ENCODE data around the gene ZNF562.
"Not testable (repeated sequence)": the region's sequence is repeated elsewhere in the genome, so short reads cannot be mapped to it uniquely, and the experiment has no call there.

Gene ZNF562

DNA sequence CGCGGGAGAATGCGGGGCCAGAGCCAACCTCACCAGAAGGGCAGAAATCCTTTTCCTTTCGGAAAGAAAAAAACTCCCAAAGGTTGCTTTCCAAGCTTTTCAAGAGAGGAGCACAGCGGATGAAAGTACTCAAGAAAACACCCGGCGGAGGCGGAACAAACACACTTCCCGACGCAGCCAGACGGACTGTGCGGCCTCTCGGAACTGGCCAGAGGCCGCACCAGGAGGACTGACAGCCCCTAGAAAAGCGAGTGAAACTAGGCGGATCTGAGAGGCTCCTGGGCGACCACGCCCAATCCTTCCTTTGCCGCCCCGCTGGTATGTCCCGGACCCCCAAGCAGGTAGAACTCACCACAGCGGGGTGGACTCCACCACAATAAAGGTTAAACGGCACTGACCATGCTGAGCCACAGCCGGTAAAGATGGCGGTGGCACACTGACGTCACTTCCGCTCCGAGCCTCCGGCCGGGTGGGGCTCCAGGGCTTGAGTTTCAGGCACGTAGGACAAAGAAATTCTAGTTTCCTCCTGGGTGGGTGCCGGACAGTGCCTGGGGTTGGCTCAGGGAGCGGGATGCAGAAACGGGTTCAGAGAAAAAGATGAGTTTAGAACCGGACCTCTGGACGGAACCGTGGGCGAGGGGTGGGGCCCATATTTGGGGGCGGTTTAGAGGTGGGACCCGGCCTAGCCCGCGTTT is at the start of gene ZNF562:
TSS of gene ZNF562 (minus strand) at position 438 of the 695 bp plus-strand sequence. CDS start 14,356 bp downstream, outside the sequence.
- peak; percentile 64 to 73 for DNase-seq (ENCODE audit: low read depth in 2 of 2)

DNA sequence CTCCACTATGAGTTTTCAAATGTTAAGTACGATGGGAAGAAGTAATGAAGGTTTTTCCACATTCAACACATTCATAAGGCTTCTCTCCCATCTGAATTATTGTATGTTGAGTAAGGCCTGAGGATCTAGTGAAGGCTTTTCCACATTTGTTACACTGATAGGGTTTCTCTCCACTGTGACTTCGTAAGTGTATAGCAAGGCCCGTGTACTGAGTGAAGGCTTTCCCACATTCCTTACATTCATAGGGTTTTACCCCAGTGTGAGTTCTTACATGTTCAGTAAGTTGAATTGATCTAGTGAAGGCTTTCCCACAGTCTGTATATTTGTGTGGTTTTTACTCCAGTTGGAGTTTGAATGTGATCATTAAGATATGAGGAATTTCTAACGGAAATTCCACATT is 49.3 kb upstream of the ZNF562 start:
- DNase-seq (ENCODE audit: low read depth in 2 of 2) = no peak

DNA sequence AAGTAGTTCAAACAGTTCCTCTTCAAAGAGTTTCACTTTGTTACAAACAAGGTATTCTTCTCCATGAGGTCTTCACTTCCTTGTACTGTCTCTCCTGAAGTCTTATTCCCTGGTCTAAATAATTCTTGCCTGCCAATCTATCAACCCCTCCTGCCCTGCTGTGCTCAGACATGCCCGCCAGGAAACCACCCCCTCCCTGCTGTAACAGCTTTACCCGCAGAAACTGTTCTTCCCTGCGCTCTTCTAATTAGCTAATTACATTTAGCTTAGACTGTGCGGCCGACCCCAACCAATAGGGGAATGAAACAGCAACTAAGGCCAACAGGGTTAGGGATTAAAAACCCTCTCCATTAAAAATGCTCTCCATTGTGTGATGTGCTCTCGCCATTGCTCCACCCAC is 47.0 kb upstream of the ZNF562 start:
- no peak for DNase-seq (ENCODE audit: low read depth in 2 of 2)

DNA sequence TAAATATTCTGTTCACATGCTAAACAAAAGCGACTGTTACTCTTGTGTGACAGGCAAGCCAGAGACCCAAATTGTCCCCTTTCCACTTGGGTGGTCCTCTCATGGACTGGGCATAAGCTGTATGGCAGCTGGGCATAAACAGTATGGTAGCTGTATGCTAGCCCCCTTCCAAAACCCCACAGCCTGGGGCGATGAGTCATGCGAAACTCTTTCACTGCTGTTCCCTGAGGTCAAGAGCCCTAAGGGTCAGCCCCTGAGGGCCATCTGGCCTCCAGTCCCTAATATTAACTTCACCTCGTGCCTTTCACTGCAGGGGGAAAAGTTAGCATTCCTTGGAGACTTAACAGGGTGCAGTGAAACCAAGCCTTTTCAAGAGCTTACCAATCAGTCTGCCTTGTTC is 45.6 kb upstream of the ZNF562 start:
- DNase-seq (ENCODE audit: low read depth in 2 of 2) = no peak

DNA sequence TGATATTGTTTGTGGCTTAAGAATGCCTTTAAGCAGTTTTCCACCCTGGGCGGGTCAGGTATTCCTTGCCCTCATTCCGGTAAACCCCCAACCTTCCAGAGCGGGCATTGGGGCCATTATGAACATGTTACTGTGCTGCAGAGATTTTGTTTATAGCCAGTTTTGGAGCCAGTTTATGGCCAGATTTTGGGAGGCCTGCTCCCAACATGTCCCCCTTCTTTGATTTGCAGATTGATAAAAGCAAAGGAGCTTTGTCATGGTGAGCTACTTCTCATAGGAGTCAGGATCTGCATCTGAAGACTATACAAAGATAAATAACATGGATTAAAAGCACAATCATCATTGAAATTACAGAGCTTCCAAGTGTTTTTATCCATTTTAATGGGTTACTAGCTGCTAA is 36.9 kb upstream of the ZNF562 start:
- no peak for DNase-seq (ENCODE audit: low read depth in 2 of 2)

DNA sequence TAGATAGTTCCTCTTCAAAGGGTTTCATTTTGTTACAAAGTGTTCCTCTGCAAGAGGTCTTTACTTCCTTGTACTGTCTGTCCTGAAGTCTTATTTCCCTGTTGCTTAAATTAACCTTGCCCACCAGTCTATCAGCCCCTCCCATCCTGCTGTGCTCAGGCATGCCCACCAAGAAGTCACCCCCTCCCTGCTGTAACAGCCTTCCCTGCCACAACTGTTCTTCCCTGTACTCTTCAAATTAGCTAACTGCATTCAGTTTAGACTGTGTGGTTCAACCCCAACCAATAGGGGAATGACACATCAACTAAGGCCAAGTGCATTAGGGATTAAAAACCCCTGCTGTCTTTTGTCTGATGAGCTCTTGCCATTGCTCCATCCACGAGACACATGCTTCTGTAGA is 34.4 kb upstream of the ZNF562 start:
- DNase-seq (ENCODE audit: low read depth in 2 of 2) = no peak

DNA sequence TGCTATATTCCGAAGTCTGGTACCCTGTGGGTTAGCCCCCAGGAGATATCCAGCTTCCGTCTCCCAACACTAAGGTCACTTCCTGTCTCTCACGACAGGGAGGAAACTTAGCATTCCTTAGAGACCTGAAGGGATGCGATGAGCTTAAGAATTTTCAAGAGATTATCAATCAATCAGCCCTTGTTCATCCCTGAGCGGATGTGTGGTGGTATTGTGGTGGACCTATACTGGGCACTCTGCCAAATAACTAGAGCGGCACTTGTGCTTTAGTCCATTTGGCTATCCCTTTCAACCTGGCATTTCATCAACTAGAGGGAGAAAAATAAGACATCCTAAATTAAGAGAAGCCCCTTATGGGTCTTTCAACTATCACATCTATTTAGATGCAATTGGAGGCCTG is 30.9 kb upstream of the ZNF562 start:
- no peak for DNase-seq (ENCODE audit: low read depth in 2 of 2)

DNA sequence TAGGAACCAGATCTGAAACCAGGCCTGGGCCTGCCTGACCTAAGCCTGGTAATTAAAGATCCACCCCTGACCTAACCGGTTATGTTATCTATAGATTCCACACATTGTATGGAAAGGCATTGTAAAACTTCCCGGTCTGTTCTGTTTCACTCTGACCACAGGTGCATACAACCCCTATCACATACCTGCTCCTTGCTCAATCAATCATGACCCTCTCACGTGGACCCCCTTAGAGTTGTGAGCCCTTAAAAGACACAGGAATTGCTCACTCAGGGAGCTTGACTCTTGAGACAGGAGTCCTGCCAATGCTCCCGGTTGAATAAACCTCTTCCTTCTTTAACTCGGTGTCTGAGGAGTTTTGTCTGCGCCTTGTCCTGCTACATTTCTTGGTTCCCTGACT is 27.3 kb upstream of the ZNF562 start:
- DNase-seq (ENCODE audit: low read depth in 2 of 2) = no peak

DNA sequence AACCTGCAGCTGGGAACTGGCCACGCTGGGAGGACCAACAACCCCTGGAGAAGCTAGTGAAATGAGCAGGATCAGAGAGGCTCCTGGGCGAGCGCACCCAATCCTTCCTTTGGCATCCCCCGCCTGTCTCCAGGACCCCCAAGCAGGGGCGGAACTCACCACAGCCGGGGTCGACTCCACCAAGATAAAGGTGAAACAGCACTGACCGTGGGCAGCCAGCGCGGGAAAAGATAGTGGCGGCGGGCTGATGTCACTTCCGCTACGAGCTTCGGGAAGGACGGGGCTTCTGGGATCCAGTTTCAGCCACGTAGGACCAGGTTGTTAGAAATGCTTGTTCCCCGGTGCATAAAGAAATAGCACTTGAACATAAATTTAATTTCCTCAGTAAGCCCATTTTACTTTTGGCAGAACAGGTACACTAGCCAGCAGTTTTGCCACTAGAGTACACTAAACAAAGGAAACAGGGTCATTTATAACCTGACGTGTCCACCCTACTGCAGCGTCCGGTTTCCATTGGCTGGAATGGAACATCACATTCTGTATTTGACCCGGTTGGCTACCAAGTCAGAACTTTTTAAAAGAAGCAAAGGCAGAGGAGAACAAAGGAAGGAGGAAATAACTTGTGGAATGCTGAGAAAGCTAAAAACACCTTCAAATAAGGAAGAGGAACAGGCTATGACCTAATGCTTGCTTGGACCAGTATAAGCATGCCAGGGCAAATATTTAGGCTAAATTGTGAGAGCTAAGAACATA is 25.5 kb upstream of the ZNF562 start:
- no peak for DNase-seq (ENCODE audit: low read depth in 2 of 2)

DNA sequence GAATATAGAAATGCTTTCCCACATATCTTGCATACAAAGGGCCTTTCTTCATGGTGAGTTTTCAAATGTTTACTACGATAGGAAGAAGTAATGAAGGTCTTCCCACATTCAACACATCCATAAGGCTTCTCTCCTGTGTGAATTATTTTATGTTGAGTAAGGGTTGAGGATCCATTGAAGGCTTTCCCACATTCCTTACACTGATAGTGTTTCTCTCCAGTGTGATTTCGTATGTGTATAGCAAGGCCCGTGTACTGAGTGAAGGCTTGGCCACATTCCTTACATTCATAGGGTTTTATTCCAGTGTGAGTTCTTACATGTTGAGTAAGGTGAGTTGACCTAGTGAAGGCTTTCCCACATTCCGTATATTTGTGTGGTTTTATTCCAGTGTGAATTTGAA is 15.4 kb upstream of the ZNF562 start:
- not testable (repeated sequence) for DNase-seq (ENCODE audit: low read depth in 2 of 2)

DNA sequence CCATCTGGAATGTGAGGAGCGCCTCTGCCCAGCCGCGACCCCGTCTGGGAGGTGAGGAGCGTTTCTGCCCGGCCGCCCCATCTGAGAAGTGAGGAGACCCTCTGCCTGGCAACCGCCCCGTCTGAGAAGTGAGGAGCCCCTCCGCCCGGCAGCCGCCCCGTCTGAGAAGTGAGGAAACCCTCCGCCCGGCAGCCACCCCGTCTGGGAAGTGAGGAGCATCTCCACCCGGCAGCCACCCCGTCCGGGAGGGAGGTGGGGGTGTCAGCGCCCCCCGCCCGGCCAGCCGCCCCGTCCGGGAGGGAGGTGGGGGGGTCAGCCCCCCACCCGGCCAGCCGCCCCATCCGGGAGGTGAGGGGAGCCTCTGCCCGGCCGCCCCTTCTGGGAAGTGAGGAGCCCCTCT is 5.1 kb upstream of the ZNF562 start:
- DNase-seq (ENCODE audit: low read depth in 2 of 2) = not testable (repeated sequence)

DNA sequence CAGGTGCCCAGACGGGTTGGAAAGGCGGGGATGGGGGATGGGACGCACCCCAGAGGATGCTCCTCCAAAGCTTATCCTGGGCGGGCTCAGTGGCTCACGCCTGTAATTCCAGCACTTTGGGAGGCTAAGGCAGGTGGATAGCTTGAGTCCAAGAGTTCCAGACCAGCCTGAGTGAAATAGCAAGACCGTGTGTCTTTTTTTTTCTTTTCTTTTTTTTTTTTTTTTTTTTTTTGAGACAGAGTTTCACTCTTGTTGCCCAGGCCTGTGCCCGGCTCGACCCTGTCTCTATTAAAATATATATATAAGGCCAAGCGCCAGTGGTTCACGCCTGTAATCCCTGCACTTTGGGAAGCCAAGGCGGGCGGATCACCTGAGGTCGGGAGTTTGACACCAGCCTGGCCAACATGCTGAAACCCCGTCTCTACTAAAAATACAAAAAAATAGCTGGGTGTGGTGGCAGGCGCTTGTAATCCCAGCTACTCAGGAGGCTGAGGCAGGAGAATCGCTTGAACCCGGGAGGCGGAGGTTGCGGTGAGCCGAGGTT is 530 bp upstream of the ZNF562 start:
- not testable (repeated sequence) for DNase-seq (ENCODE audit: low read depth in 2 of 2)

DNA sequence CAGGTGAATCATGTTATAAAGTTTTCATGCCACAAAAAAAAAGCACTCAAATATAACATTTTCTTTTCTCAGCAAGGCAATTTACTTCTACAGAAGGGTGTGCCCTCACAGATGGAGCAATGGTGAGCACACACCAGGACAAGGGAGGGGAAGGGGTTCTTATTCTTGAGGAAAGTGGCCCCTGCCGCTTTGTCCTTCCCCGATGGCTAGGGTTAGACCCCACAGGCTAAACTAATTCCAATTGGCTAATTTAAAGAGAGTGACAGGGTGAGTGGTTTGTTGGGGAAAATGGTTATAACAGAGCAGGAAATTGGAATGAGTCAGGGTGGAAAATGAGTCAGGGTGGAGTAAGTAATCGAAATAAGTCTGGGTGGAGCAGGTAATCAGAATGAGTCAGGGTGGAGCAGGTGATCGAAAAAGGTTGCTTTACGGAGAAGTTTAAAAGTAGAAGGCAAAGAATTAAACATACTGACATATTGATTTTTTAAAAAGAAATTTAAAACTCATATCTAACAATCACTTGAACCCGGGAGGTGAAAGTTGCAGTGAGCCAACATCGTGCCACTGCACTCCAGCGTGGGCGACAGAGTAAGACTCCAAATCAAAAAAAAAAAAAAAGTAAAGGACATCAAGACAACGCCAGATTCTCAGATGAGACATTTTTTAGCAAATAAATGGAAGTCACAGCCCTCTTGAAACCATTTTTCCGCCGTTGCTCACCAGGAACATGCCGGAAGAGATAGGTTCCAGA is 813 bp downstream of the ZNF562 start:
- peak in 1 of 2 donors; percentile 7 for DNase-seq (ENCODE audit: low read depth in 2 of 2)

DNA sequence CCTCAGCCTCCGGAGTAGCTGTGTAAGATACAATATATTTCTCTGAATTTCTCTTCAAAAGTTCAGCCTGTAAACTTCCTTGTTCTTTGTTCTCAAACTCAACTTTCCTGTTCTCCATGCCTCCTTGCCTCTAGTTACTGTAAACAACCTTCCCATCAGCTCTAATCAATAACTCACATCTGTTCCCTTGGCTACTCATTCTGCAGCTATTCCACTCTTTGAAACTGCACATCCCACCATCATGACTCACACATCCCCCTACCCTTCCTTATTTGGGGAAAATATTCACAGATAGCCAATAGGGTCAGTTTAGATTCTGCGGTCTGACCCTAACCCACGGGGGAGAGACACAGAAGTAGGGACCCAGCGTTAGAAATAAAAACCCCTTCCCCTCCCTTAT is 2.0 kb downstream of the ZNF562 start:
- no peak for DNase-seq (ENCODE audit: low read depth in 2 of 2)

DNA sequence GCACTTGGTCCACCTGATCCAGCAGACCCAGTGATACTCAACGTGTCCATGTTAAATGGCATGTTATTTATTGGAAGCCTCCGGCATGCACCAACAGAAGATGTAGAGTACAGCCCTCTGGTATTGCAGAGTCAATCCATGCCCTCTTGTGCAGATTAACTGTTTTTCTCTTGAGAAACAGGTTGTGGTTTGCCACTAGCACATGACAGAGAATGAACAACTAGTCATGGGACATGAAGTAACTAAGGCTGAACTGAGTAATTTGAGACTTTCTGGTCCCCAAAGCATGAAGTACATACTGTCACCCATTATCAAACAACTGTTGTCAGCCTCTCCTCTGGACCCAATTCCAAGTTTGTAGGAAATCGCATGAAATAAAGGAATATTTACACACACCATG is 3.2 kb downstream of the ZNF562 start:
- no peak for DNase-seq (ENCODE audit: low read depth in 2 of 2)

DNA sequence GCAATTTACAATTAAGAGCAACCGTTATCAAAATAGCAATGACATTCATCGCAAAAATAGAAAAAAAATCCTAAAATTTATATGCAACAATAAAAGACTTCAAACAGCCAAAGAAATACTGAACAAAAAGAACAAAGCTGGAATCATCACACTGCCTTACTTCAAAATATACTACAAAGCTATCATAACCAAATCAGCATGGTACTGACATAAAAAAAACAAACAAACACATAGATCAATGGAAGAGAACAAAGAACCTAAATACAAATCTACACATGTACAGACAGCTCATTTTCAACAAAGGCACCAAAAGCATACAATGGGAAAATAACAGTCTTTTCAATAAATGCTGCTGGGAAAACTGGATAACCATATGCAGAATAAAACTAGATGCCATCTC is 6.4 kb downstream of the ZNF562 start:
- no peak for DNase-seq (ENCODE audit: low read depth in 2 of 2)

DNA sequence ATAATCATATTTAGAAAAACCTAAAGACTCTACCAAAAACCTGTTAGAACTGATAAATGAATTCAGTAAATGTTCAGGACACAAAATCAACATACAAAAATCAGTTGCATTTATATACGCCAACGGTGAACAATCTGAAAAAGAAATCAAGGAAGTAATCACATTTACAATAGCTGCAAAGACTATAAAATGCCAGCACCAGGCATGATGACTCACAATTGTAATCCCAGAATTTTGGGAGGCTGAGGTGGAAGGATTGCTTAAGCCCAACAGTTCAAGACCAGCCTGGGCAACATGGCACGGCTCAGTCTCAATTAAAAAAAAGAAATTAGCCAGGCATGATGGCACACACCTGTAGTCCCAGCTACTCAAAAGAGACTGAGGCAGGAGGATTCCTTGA is 7.0 kb downstream of the ZNF562 start:
- DNase-seq (ENCODE audit: low read depth in 2 of 2) = no peak

DNA sequence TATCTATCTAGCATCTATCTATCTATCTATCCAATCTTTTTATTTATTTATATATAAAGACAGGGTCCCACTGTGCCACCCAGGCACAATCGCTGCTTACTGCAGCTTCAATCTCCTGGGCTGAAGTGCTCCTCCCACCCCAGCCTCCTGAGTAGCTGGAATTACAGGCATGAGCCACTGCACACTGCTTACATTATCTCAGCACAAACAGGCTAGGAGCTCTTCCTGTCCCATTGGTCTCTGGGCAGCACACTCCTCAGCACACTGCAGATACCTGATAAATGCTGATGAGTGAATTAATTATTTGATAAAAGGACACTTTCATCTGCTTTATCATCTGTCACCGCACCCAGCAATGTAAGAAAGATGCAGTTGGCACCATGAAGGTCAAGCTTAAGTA is 16.1 kb downstream of the ZNF562 start:
- no peak for DNase-seq (ENCODE audit: low read depth in 2 of 2)

DNA sequence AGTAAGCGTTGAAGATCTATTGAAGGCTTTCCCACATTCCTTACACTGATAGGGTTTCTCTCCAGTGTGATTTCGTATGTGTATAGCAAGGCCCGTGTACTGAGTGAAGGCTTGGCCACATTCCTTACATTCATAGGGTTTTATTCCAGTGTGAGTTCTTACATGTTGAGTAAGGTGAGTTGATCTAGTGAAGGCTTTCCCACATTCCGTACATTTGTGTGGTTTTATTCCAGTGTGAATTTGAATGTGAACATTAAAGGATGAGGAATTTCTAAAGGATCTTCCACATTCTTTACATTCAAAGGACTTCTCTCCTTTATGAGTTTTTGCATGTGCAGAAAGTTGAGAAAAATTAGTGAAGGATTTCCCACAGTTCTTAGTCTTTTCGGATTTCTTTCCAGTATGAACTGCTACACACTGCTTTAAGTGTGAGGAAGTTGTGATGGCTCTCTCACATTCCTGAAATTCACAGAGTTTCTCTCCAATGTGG is 21.8 kb downstream of the ZNF562 start:
- not testable (repeated sequence) for DNase-seq (ENCODE audit: low read depth in 2 of 2)

DNA sequence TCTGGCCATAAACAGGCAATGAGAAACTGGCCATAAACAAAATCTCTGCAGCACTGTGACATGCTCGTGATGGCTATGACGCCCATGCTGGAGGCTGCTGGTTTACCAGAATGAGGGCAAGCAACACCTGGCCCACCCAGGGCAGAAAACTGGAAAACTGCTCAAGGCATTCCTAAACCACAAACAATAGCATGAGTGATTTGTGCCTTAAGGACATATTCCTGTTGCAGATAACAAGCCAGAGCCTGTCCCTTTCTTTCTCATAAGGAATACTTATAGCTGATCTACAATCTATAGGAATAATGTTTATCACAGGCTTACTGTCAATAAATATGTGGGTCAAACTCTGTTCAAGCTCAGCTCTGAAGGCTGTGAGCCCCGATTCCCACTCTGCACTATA is 23.4 kb downstream of the ZNF562 start:
- DNase-seq (ENCODE audit: low read depth in 2 of 2) = not testable (repeated sequence)

DNA sequence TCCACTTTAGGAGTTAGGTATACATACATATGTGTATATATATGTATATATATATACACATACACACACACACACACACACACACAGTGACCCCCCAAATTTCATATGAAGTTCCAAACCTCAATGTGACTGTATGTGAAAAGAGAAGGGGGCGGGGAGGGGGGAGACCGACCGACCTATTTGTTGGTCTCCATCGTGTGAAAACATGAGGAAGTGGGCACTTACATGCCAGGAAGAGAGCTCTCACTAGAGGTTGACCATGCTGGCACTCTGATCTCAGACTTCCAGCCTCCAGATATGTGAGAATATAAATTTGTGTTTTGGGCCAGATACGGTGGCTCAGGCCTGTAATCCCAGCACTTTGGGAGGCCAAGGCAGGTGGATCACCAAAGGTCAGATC is 24.6 kb downstream of the ZNF562 start:
- DNase-seq (ENCODE audit: low read depth in 2 of 2) = no peak

DNA sequence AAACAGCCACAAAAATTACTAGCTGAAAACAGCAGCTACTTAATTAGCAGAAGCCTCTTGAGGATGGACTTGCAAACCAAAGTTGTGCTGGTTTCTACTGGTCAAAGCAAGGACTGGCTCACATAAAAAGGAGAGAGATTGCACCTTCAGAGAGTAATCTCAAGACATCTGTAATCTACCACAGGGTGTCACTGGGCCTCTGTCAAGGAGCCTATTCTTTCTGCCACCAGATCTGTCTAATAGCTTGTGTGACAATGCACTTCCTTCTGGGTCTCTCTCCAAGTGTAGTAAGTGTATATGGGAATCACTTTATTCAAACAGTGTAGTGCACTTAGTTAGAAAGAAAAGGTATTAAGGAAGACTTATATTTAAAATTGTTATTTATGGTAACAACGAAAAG is 29.4 kb downstream of the ZNF562 start:
- DNase-seq (ENCODE audit: low read depth in 2 of 2) = no peak

Data from stimulated activated CD8-positive, alpha-beta memory T cell treated with anti-CD3 and anti-CD28 coated beads, Interleukin-7, amount 100 ng/mL, for 4 hours (primary cell).